D721Med (cell line): ENCODE results near the gene NRXN3.

Experiments used
- DNase-seq: peaks from one replicate; pipeline ENCODE4 v3.0.0; 2011; ENCODE audit warnings: low spot score; ENCODE audit not compliant: insufficient read length
- FAIRE-seq: peaks from 2 replicates; lab custom pipeline; 2011; peaks lifted over from hg19 to GRCh38; lab: Jason Lieb, UNC
- CTCF ChIP-seq: IDR thresholded peaks from 2 replicates; pipeline ENCODE4 v1.5.1; 2012; ENCODE audit warnings: mild to moderate bottlenecking, control low read depth; ENCODE audit not compliant: insufficient read depth; ENCODE audit errors: missing control alignments

Gene NRXN3

DNA sequence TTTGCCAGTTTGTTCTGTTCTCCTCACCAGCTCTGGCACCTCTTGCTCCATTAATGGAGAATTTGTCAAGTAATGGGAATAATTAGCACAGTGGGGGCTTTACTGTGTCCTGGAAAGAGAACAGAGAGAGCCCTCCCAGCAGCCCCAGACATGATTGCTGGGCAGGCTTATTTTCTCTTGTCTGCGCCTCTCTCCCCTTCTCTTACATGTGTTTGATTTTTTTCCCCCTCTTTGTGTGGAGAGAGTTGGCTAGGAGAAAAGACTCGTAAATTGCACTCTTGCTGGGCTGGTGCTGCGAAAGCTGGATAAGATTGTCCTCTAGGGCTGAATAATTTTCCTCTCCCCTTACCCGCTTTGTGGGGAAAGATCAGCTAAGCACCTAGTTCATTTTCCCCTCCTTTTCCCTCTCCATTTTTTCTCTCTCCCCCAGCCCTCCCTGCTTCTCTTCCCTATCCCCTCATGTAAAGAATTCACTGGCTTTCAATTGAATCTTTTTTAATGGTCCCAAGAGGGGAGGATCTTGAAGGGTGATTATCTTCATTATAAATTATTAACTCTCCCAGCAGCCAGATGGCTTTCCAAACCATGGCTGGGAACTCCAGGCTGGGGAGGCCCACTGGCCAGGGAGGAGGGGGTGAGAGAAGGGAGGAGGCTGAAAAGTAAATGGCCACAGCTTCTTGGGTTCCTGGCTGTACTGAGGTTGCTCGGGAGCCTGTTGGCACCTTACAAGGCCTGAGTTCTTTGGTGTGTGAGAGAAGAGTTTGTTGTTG is 62.2 kb downstream of the NRXN3 start:
- no peak for FAIRE-seq
- no peak for TF ChIP-seq CTCF
- no peak for DNase-seq

GRCh38 chr14:78238141-78238540 is 68.0 kb downstream of the NRXN3 start:
- DNase-seq (no peak), FAIRE-seq (no peak)
- no peak for TF ChIP-seq CTCF

DNA sequence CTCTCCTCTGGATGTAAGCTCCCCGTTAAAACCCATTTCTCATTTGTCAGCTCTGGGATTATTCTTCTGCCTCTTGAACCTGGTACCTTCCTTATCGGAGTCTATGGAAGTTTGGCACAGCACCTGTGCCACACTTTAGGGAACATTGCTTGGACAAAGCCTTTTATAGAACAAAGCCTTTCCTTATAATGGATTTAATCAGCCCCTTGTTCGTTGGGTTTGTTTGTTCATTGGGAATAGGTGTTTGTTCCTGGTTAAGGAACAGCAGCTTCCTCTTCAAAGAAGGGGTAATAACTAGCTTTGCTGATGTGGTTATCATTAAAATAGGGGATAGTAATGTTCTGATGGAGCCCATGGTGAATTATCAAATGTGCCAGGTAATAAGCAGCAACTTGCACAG is 70.4 kb downstream of the NRXN3 start:
- FAIRE-seq (no peak), DNase-seq (no peak)
- no peak for TF ChIP-seq CTCF

DNA sequence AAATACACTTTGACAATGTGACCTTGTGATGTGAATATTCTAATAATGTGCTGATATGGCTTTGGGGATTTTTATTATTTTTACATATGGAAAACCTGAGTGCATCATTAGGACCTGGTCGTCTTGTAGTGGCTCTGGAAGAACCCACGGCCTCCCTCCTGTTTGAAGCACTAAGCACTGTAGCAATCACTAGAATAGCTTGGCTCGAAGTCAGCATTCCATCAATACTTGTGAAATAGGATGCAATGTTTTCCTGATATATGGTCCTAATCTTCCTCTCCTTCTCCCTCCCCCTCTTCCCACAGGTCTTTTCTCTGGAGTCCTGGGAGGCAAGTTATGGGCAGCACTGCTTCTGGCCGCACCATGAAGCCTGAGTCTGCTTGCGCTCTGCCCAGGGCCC is 71.9 kb downstream of the NRXN3 start:
- FAIRE-seq (no peak), DNase-seq (no peak)
- TF ChIP-seq CTCF, result no peak

DNA sequence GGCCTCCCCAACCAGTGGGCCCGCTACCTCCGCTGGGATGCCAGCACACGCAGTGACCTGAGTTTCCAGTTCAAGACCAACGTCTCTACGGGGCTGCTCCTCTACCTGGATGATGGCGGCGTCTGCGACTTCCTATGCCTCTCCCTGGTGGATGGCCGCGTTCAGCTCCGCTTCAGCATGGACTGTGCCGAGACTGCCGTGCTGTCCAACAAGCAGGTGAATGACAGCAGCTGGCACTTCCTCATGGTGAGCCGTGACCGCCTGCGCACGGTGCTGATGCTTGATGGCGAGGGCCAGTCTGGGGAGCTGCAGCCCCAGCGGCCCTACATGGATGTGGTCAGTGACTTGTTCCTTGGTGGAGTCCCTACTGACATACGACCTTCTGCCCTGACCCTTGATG is 73.0 kb downstream of the NRXN3 start:
- no peak for TF ChIP-seq CTCF
- DNase-seq, result no peak
- FAIRE-seq, result no peak

DNA sequence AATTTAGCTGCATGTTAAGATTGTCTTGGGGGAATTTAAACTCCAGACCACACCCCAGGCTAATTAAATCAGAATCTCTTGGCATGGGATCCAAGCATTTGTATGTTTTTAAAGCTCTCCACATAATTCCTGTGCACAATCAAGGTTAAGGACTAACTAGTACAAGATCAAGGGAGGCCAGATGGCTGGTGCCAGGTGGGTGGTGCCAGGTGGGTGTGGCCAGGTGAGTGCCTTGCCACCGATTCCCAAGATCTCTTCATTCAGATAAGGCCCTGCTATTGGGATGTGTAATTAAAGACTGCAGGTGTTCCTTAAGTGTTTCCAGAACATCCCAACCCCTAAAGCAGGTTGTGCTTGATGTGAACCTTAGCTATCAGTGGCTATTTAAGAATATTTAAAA is 75.1 kb downstream of the NRXN3 start:
- TF ChIP-seq CTCF, result no peak
- FAIRE-seq, result no peak
- DNase-seq, result no peak

DNA sequence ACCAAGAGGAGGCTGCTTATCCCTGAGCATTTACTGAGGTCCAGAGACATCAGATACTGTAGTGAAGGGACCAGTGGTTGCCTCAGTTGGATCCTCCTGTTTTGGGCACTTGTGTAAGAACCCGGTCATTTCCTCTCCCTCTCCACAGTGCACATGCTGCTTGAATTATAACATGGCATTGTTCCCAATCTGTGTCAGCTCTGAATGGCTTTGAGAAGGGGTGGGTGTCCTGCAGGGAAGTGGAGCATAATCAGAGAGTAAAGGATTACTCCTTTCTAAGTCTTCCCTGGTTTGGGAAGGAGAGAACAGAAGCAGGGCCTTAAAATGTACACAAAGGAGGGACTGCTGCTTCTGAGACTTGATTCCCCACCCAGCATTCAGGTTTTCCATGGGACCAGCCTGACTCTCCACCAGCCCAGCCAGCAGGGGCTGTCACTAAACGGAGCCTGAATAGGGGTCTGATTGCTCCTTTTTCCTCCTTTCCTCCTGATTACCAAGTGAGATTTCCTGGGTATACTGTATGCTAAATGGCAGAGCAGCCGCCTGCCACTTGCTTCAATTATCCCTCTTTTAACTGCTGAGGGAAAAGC is 78.4 kb downstream of the NRXN3 start:
- no peak for TF ChIP-seq CTCF
- DNase-seq (no peak), FAIRE-seq (no peak)
